Measurements from ENCODE around the gene HSPB7. TPM values are rescaled to one million over a fixed set of nuclear protein-coding genes. Genes with fewer than 3 reads are reported as not detected.

HSPB7 gene
- total and polyA plus RNA-seq, 2 donors (not counting 1 experiment from before 2014, with no cell fraction given): 4.5 to 10.1 TPM

- Histone ChIP-seq H3K4me1 (ENCODE audit: control insufficient read depth, extremely low read depth, insufficient read depth, low read length) (peaks cover 3% of the 10 kb centered on the region), H4K20me1 (ENCODE audit: control insufficient read depth, extremely low read depth, insufficient read depth, low read length) (no peaks in the 10 kb centered on the region), H3K9ac (ENCODE audit: insufficient read depth, low read length) (no peak overlapping the region), H3K27me3 (ENCODE audit: control insufficient read depth, insufficient read depth, low read length) (no peaks in the 10 kb centered on the region), H3K27ac (ENCODE audit: insufficient read depth, low read length) (no peak overlapping the region), H3K36me3 (ENCODE audit: control insufficient read depth, insufficient read depth, low read length) (no peaks in the 10 kb centered on the region), H3K4me2 (ENCODE audit: extremely low read depth, insufficient read depth, low read length) (no peak overlapping the region), H2AFZ (ENCODE audit: low read length) (no peak overlapping the region), H3K9me3 (ENCODE audit: control insufficient read depth, insufficient read depth, low read depth, low read length) (no peaks in the 10 kb centered on the region), H3K79me2 (ENCODE audit: control insufficient read depth, insufficient read depth, low read length) (no peaks in the 10 kb centered on the region), H3K4me3 (replicated peaks in 1 of 4; ENCODE audit: control extremely low read depth in 1 of 4, insufficient read depth in 1 of 4, low read depth in 3 of 4, low read length in 4 of 4) (no peak overlapping the region)
- TF ChIP-seq EZH2 (IDR thresholded peaks at IDR 0.05; ENCODE audit: low read length, missing control alignments) (no peak), CTCF (conservative IDR thresholded peaks at IDR 0.05 in 1 of 2, IDR thresholded peaks at IDR 0.05 in 1 of 2; ENCODE audit: low read depth in 1 of 2, low read length in 2 of 2) (no peak)
- DNase-seq (ENCODE audit: low read depth in 2 of 2): no peak
These were observed 7.0 kb downstream of the HSPB7 start for GRCh38 chr1:16010837-16011236.

GRCh38 chr1:16009678-16010077 lies 8.2 kb downstream of the HSPB7 start:
- no peaks in the 10 kb centered on the region for H4K20me1 ChIP-seq (ENCODE audit: control insufficient read depth, extremely low read depth, insufficient read depth, low read length)
- H3K4me3 ChIP-seq (replicated peaks in 1 of 4; ENCODE audit: control extremely low read depth in 1 of 4, insufficient read depth in 1 of 4, low read depth in 3 of 4, low read length in 4 of 4): no peak overlapping the region
- H3K9ac ChIP-seq (ENCODE audit: insufficient read depth, low read length): no peak overlapping the region
- H3K4me2 ChIP-seq (ENCODE audit: extremely low read depth, insufficient read depth, low read length): no peak overlapping the region
- no peak for TF ChIP-seq EZH2 (IDR thresholded peaks at IDR 0.05; ENCODE audit: low read length, missing control alignments)
- no peak for TF ChIP-seq CTCF (conservative IDR thresholded peaks at IDR 0.05 in 1 of 2, IDR thresholded peaks at IDR 0.05 in 1 of 2; ENCODE audit: low read depth in 1 of 2, low read length in 2 of 2)
- H2AFZ ChIP-seq (ENCODE audit: low read length): no peak overlapping the region
- no peaks in the 10 kb centered on the region for H3K9me3 ChIP-seq (ENCODE audit: control insufficient read depth, insufficient read depth, low read depth, low read length)
- DNase-seq (ENCODE audit: low read depth in 2 of 2): no peak
- H3K27me3 ChIP-seq (ENCODE audit: control insufficient read depth, insufficient read depth, low read length): no peaks in the 10 kb centered on the region
- no peaks in the 10 kb centered on the region for H3K79me2 ChIP-seq (ENCODE audit: control insufficient read depth, insufficient read depth, low read length)
- no peaks in the 10 kb centered on the region for H3K36me3 ChIP-seq (ENCODE audit: control insufficient read depth, insufficient read depth, low read length)
- H3K27ac ChIP-seq (ENCODE audit: insufficient read depth, low read length): no peak overlapping the region
- H3K4me1 ChIP-seq (ENCODE audit: control insufficient read depth, extremely low read depth, insufficient read depth, low read length): peaks cover 3% of the 10 kb centered on the region

- Histone ChIP-seq H3K9me3 (ENCODE audit: control insufficient read depth, insufficient read depth, low read depth, low read length) (no peaks in the 10 kb centered on the region), H3K4me2 (ENCODE audit: extremely low read depth, insufficient read depth, low read length) (no peak overlapping the region), H3K4me1 (ENCODE audit: control insufficient read depth, extremely low read depth, insufficient read depth, low read length) (peaks cover 3% of the 10 kb centered on the region), H3K9ac (ENCODE audit: insufficient read depth, low read length) (no peak overlapping the region), H3K79me2 (ENCODE audit: control insufficient read depth, insufficient read depth, low read length) (no peaks in the 10 kb centered on the region), H3K4me3 (replicated peaks in 1 of 4; ENCODE audit: control extremely low read depth in 1 of 4, insufficient read depth in 1 of 4, low read depth in 3 of 4, low read length in 4 of 4) (no peak overlapping the region), H4K20me1 (ENCODE audit: control insufficient read depth, extremely low read depth, insufficient read depth, low read length) (no peaks in the 10 kb centered on the region), H3K27me3 (ENCODE audit: control insufficient read depth, insufficient read depth, low read length) (no peaks in the 10 kb centered on the region), H2AFZ (ENCODE audit: low read length) (no peak overlapping the region), H3K36me3 (ENCODE audit: control insufficient read depth, insufficient read depth, low read length) (no peaks in the 10 kb centered on the region), H3K27ac (ENCODE audit: insufficient read depth, low read length) (no peak overlapping the region)
- TF ChIP-seq CTCF (conservative IDR thresholded peaks at IDR 0.05 in 1 of 2, IDR thresholded peaks at IDR 0.05 in 1 of 2; ENCODE audit: low read depth in 1 of 2, low read length in 2 of 2) (peak; percentile 94 to 95), EZH2 (IDR thresholded peaks at IDR 0.05; ENCODE audit: low read length, missing control alignments) (no peak)
- DNase-seq (ENCODE audit: low read depth in 2 of 2): peak; percentile 53 to 70
These were observed 8.8 kb downstream of the HSPB7 start for GRCh38 chr1:16009030-16009460.

Measured in fibroblast of lung (primary cell).